Hematopoietic multipotent progenitor cell treated with erythropoietin and hydrocortisone succinate and interleukin-3 and kit ligand, for 15 days (in vitro differentiated cells): ENCODE data around the gene GNAL.
"Not testable (repeated sequence)": the region's sequence is repeated elsewhere in the genome, so short reads cannot be mapped to it uniquely, and the experiment has no call there.

ENCODE experiments used
- DNase-seq: peaks from one replicate; pipeline ENCODE4 v3.0.0-alpha.2; 2015; ENCODE audit warnings: low spot score

Gene GNAL

DNA sequence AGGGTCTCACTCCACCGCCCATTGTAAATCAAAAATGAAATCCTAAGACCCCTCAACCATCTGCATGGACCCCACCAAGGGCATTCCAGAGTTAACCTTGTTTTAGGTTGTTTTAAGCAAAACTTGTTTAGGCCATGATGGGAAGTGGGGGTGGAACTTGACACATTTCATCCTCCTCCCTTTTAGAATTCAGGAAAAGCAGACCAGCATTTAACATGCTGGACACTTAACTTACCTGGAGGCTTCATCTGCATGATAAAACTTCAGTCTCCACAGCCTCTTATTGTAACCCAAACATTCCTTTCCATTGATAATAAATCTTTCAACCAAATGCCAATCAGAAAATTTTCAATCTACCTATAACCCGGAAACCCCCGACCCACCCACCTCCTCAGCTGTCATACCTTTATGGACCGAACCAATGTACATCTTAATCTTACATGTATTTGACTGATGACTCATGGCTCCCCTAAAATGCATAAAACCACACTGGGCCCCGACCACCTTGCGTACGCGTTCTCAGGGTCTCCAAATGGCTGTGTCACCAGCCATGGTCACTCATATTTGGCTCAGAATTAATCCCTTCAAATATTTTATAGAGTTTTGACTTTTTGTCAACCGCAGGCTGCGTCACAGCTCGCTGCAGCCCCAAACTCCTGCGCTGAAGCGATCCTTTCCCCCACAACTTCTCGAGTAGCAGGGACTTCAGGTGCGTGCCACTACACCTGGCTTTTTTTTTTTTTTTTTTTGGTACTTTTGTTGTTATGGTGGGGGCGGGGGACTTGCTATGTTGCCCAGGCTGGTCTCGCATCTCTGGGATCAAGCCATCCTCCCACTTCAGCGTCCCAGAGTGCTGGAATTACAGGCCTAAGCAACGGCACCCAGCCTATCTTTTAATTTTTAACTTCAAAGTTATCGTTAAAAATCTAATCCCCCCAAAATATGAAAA is 218.1 kb downstream of the GNAL start:
- no peak for DNase-seq

DNA sequence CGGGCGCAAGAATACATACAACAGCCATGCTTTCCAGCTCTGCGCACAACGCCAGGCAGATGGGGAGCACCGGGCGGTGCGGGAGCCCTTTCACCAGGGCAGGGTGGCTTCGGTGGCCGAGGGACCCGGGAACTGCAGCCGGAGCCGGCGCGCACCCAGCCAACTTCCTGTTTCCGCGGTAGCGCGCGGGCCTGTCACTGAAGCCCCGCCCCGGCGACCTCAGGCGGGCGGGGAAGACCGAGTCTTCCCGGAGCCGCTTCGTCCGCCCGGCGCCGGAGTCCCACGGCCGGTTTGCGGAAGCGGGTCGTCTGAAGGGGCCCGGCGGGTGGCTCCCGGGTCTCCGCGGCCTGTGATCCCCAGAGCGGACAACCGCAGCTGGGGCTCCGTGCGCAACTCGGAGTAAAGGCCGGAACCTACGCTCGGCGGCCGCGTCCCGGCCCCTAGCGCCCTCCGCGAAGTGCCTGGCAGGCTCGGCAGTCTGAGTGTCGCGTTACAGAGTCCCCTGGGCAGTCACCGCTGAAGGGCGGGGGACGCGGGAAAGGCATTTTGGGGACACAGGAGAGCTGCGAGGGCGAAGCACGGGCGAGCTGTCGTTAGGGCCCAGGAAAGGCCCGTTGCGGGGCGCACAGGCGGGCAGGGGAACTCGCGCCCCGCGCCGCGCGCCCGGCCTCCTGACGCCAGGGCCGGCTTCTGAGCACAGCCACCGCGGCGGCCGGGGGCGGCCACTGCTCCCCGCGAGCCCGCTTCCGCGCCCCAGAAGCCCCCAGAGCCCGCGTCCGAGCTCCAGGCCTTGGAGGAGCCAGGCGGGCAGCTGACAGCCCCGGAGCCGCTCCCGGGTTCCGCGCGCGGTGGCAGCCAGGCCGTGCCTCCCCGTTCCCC is 219.4 kb downstream of the GNAL start, which contains the start of gene MPPE1:
Gene MPPE1 (minus strand): TSS at position 136 of the 879 bp plus-strand sequence. CDS start 11,053 bp downstream, outside the sequence.
- DNase-seq: peak; percentile 88

DNA sequence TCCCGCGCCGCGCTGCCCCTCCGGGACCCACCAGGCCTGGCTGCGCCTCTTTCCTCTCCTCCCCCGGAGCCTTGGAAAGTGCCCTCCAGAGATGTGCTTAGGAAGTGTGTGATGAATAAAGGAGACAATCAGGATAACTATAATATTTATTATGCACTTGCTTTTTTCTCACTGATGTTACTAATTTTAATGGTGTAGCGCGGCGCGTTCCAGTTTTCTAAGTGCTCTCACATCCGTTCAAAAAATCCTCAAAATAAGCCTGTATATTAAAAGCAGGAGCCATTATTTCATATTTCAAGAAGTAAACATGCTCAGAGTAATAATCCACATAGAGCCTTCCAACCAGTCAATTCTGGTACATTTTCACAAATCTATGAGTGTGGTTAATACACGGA is 220.0 kb downstream of the GNAL start:
- peak; percentile 38 for DNase-seq

DNA sequence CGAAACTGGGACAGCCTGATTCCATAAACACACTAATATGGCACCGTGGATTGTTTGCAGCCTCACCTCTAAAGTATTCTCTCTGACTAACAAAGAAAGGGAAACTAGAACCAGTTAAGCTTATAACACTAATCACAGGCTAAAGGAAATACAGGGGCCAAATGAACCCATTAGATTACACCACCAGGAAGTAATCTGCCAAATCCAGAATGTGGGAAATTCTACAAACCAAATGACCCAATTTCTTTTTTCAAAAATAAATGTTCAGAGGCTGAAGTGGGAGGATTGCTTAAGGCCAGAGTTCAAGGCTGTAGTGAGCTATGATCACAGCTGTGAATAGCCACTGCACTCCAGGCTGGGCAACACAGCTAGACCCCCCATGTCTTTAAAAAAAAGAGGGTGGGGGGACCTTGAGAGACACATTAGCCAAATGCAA is 220.5 kb downstream of the GNAL start:
- DNase-seq: peak; percentile 17

DNA sequence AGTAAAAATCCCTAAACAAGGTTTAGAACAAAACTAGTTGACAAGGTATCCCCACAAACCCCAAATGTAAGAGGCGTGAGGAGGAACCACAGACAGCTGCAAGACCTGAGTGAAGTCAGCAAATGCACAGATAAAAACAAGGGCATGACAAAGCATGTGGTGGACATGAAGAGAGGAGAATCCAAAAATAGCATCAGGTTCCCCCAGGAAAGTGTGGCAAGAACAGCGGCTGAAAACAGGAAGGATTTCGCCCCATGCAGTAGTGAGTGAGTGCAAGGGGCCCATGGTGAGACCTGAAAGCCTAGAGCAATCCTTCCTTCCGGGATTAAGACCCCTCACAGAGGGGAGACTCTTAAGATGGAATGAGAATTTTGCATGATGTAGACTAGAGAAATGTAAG is 227.8 kb downstream of the GNAL start:
- not testable (repeated sequence) for DNase-seq

DNA sequence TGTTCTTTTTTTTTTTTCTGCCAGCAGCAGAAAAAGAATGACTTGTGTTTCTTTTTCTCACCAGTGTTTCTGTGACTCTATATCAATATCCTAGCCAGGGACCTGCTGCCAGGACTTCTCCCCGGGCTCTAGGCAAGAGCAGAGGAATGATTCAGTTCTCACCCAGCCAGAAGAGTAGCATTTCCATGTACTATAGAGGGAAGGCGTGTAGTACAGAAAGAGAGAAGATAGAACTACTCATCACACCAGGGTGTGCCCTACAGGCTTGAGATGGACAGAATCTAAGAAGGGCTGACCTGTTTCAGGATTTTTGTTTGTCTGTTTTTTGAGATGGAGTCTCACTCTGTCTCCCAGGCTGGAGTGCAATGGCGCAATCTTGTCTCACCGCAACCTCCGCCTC is 230.5 kb downstream of the GNAL start:
- not testable (repeated sequence) for DNase-seq

DNA sequence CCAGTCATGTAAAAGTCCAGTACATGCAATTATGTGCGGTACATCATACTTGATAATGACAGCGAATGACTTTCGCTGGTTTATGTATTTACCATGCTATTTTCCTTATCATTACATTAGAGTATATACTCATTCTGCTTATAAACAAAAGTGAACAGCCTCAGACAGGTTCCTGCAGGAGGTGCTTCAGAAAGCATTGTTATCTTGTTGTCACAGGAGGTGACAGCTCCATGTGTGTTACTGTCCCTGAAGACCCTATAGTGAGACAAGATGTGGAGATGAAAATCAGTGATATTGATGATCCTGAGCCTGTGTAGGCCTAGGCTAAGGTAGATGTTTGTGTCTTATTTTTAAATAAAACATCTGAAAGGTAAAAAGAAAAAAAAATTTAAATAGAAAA is 234.4 kb downstream of the GNAL start:
- DNase-seq: no peak

DNA sequence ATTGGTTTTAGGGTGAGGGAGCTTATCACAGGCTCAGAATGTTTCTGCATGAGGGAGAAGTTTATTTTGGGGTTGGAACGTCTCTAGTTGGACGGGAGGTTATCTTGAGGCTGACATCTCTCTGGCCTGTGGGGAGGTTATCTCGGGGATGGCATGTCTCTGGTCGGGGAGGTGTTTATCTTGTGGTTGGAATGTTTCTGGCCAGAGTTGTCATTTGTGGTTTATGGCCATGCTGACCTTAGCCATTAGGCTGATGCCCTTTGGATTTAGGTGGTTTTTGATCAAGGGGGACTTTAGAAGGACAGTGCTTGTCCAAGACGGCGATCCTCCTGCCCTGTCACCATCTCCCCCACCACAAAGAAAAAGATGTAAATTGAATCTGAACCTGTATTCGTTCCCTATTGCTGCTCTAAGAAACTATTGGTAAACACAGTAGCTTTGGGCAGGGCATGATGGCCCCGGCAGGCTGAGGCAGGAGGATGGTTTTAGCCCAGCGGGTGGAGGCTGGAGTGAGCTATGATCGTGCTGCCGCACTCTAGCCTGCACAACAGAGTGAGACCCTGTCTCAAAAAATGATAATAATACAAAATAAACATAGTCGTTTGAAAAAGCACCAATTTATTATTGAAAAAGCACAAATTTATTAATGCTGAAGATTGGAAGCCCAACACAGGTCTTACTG is 236.9 kb downstream of the GNAL start:
- no peak for DNase-seq

DNA sequence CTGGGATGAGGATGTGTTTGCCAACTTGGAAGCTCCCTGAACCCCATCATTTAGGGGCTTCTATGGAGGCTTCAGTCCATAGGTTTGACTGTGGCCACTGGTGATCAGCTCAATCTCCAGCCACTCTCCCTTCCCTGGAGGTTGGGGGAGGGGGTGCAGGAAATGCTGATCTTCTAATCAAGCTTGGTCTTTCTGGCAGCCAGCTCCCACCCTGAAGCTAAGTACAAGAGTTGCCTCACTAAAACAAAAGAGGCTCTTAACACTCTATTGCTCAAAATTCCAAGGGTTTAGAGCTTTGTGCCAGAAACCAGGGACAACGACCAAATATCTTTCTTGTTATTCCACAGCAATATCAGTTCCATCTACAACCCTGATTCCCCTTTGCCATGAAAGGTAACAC is 238.4 kb downstream of the GNAL start:
- no peak for DNase-seq

DNA sequence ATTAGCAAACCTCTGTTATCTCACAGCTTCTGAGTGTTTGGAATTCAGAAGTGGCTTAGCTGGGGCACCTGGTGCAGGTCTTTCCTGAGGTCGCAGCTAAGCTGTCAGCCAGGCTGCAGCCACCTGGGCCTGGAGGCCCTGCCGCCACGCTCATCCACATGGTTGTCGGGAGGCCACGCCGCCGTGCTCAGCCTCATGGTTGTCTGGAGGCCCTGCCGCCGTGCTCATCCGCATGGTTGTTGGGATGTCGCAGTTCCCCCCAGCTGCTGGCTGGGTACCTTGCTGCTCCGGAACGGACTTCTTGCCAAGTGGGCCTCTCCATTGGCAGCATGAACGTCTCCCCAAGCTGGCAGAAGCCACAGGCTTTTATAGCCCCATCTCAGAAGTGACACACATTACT is 243.3 kb downstream of the GNAL start:
- DNase-seq: no peak
